ENCODE data around the gene STPG3. TPM values are rescaled to one million over a fixed set of nuclear protein-coding genes. Genes with fewer than 3 reads are reported as not detected.

STPG3 gene
- total and polyA plus RNA-seq, 9 of the 15 experiments (the other 6 are each of a cell fraction or from before 2014, with no cell fraction given) = not detected

DNA sequence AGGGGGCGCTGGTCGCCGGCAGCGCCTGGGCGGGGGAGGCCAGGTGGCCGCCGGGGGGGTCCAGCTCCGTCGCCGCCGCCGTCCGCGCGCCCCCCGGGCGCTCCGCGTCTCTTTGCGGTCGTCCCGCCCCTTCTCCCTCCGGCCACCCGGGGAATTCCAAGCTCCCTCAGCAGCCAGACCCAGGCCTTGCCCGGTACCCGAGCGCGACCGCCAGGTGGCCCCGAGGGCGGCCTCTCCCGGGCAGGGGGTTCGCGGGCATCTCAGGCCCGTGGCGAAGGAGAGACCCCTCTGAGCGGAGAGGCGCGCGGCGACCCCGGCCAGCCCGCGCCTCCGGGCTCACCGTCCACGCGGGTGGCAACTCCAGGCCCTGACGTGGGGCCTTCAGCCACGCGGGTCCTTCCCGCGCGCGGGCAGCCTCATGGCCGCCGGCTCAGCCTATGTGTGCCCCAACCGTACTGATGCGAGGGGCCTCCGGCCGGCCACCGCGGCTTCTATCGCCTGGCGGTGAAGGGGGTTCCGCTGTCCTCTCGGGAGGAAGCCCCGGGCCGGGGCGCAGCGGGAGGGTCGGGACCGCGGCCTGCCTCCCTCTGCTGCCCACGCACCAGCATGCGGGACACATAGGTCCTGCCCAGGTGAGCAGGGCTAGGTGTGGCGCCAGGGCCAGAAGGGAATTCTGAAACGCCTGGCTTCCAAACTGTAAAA is 51.5 kb downstream of the STPG3 start (continued):
- TF ChIP-seq FUS (optimal IDR thresholded peaks at IDR 0.05; ENCODE audit: low read depth, low read length) = peak; percentile 66
- no peak for TF ChIP-seq MECOM (CRISPR knock-in tag; IDR thresholded peaks at IDR 0.05)
- no peak for TF ChIP-seq CSDE1 (IDR thresholded peaks at IDR 0.05)
- no peak for TF ChIP-seq SMAD1 (IDR thresholded peaks at IDR 0.05; ENCODE audit: low read depth, low read length, partially characterized antibody)
- no peak; the same call in 1 of the 2 replicates for TF ChIP-seq ZBTB1 (CRISPR knock-in tag; IDR thresholded peaks at IDR 0.05; ENCODE audit: borderline replicate concordance, low read depth)
- TF ChIP-seq ZNF311 (CRISPR knock-in tag; IDR thresholded peaks at IDR 0.05) = no peak
- TF ChIP-seq SP2 (IDR thresholded peaks at IDR 0.05; ENCODE audit: extremely low read depth, low read depth, low read length, poor library complexity, severe bottlenecking) = no peak
- TF ChIP-seq, protein P1, sequence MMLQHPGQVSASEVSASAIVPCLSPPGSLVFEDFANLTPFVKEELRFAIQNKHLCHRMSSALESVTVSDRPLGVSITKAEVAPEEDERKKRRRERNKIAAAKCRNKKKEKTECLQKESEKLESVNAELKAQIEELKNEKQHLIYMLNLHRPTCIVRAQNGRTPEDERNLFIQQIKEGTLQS (IDR thresholded peaks at IDR 0.05) = no peak
- TF ChIP-seq, protein P1 (CRISPR knock-in tag; conservative IDR thresholded peaks at IDR 0.05) = peak; percentile 39; the same call in 1 of the 2 replicates
- TF ChIP-seq SP1 (CRISPR knock-in tag; IDR thresholded peaks at IDR 0.05) = peak; percentile 35; the same call in 1 of the 2 replicates
- TF ChIP-seq, protein P2, sequence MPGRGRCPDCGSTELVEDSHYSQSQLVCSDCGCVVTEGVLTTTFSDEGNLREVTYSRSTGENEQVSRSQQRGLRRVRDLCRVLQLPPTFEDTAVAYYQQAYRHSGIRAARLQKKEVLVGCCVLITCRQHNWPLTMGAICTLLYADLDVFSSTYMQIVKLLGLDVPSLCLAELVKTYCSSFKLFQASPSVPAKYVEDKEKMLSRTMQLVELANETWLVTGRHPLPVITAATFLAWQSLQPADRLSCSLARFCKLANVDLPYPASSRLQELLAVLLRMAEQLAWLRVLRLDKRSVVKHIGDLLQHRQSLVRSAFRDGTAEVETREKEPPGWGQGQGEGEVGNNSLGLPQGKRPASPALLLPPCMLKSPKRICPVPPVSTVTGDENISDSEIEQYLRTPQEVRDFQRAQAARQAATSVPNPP (IDR thresholded peaks at IDR 0.05; ENCODE audit: borderline replicate concordance, insufficient read depth, insufficient read length) = no peak
- no peak for TF ChIP-seq ADNP (tag; IDR thresholded peaks at IDR 0.05)
- TF ChIP-seq ZNF583 (CRISPR knock-in tag; IDR thresholded peaks at IDR 0.05) = no peak
- no peak; the same call in 1 of the 2 replicates for TF ChIP-seq EP400 (IDR thresholded peaks at IDR 0.05)
- no peak for TF ChIP-seq ZNF444 (CRISPR knock-in tag; IDR thresholded peaks at IDR 0.05)
- TF ChIP-seq, protein P3, sequence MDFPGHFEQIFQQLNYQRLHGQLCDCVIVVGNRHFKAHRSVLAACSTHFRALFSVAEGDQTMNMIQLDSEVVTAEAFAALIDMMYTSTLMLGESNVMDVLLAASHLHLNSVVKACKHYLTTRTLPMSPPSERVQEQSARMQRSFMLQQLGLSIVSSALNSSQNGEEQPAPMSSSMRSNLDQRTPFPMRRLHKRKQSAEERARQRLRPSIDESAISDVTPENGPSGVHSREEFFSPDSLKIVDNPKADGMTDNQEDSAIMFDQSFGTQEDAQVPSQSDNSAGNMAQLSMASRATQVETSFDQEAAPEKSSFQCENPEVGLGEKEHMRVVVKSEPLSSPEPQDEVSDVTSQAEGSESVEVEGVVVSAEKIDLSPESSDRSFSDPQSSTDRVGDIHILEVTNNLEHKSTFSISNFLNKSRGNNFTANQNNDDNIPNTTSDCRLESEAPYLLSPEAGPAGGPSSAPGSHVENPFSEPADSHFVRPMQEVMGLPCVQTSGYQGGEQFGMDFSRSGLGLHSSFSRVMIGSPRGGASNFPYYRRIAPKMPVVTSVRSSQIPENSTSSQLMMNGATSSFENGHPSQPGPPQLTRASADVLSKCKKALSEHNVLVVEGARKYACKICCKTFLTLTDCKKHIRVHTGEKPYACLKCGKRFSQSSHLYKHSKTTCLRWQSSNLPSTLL (IDR thresholded peaks at IDR 0.05) = no peak
- no peak for TF ChIP-seq NCOR1 (IDR thresholded peaks at IDR 0.05)
- peak; percentile 92 for TF ChIP-seq HNRNPL (IDR thresholded peaks at IDR 0.05; ENCODE audit: low read depth, low read length)
- TF ChIP-seq ZNF717 (CRISPR knock-in tag; IDR thresholded peaks at IDR 0.05) = no peak
- no peak for TF ChIP-seq SRF (CRISPR knock-in tag; IDR thresholded peaks at IDR 0.05)
- no peak for TF ChIP-seq KDM1A (IDR thresholded peaks at IDR 0.05)
- TF ChIP-seq, protein P4, sequence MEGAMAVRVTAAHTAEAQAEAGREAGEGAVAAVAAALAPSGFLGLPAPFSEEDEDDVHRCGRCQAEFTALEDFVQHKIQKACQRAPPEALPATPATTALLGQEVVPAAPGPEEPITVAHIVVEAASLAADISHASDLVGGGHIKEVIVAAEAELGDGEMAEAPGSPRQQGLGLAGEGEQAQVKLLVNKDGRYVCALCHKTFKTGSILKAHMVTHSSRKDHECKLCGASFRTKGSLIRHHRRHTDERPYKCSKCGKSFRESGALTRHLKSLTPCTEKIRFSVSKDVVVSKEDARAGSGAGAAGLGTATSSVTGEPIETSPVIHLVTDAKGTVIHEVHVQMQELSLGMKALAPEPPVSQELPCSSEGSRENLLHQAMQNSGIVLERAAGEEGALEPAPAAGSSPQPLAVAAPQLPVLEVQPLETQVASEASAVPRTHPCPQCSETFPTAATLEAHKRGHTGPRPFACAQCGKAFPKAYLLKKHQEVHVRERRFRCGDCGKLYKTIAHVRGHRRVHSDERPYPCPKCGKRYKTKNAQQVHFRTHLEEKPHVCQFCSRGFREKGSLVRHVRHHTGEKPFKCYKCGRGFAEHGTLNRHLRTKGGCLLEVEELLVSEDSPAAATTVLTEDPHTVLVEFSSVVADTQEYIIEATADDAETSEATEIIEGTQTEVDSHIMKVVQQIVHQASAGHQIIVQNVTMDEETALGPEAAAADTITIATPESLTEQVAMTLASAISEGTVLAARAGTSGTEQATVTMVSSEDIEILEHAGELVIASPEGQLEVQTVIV (CRISPR knock-in tag; IDR thresholded peaks at IDR 0.05; ENCODE audit: borderline replicate concordance) = no peak
- no peak for TF ChIP-seq LCOR (CRISPR knock-in tag; IDR thresholded peaks at IDR 0.05)
